Astrocyte of the cerebellum (primary cell): Measurements from ENCODE around the gene RNGTT.

Experiments used
- DNase-seq: peaks from one replicate; pipeline ENCODE4 v3.0.0-alpha.2; 2011; ENCODE audit warnings: low read depth
- H3K4me3 ChIP-seq: 2 replicates; pipeline ENCODE4 v1.5.1; 2011; ENCODE audit warnings: mild to moderate bottlenecking, low read depth, low read length, moderate library complexity
- in situ Hi-C: cut with HindIII; loops from 2 replicates; pipeline ENCODE4 v1.10.0; 2017; ENCODE audit warnings: low sequenced_read_pairs
- TF ChIP-seq, protein P1 (sequence below): IDR thresholded peaks from 2 replicates; pipeline ENCODE4 v1.5.1; 2012; ENCODE audit warnings: low read length, low read depth, moderate library complexity, mild to moderate bottlenecking; ENCODE audit errors: missing control alignments

Gene RNGTT

DNA sequence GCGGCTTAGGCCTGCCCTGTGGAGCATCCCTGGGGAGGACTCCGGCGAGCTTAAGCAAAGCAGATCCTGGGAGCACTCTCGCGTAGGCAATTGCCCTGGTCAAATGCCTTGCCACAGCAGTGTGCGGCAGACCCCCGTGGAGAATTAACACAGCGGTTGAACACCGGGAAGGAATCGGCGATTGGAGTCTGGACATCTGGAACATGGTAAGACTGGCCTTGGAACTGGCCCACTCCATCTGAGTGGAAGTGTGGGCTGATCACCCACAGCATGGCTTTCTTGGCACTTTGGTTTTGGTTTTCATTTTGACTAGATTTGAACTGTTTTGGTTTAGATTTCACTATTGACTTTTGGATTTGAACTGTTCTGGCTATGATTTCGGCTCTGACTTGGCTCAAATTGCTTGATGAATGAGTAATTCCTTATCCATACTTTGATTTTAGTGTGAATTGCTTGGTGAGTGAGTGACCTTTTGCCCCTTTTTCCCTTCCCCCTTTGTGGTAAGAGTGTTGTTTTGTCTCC lies 300.7 kb downstream of the RNGTT start:
- TF ChIP-seq, protein P1, sequence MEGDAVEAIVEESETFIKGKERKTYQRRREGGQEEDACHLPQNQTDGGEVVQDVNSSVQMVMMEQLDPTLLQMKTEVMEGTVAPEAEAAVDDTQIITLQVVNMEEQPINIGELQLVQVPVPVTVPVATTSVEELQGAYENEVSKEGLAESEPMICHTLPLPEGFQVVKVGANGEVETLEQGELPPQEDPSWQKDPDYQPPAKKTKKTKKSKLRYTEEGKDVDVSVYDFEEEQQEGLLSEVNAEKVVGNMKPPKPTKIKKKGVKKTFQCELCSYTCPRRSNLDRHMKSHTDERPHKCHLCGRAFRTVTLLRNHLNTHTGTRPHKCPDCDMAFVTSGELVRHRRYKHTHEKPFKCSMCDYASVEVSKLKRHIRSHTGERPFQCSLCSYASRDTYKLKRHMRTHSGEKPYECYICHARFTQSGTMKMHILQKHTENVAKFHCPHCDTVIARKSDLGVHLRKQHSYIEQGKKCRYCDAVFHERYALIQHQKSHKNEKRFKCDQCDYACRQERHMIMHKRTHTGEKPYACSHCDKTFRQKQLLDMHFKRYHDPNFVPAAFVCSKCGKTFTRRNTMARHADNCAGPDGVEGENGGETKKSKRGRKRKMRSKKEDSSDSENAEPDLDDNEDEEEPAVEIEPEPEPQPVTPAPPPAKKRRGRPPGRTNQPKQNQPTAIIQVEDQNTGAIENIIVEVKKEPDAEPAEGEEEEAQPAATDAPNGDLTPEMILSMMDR = no peak
- in situ Hi-C loops = no loop called here

DNA sequence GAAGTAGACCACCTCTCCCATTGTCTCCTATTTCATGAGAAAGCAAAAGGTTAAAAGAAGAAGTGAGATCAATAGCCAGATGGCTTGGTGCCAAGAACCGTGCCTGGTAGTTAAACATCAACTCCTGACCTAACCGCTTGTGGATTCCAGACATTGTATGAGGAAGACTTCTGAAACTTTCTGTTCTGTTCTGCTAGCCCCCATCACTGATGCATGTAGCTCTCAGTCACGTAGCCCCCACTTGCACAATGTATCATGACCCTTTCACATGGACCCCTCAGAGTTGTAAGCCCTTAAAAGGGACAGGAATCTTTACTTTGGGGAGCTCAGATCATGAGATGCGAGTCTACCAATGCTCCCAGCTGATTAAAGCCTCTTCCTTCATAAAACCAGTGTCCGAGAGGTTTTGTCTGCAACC lies 301.2 kb downstream of the RNGTT start:
- in situ Hi-C loops = no loop called here
- H3K4me3 ChIP-seq = no peak overlapping the region
- no peak for DNase-seq
- TF ChIP-seq, protein P1 = no peak

More for the DNA sequence above, 300.7 kb downstream of the RNGTT start:
- no peak for DNase-seq
- H3K4me3 ChIP-seq = no peak overlapping the region

DNA sequence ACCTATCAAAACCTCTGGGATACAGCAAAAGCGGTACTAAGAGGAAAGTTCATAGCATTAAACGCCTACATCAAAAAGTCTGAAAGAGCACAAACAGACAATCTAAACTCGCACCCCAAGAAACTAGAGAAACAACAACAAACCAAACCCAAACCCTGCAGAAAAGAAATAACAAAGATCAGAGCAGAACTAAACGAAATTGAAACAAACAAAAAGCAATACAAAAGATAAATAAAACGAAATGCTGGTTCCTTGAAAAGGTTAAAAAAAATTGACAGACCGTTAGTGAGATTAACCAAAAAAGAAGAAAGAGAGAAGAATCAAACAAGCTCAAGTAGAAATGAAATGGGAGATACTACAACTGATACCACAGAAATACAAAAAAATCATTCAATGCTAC lies 302.3 kb downstream of the RNGTT start:
- TF ChIP-seq, protein P1 = no peak
- DNase-seq = no peak
- in situ Hi-C loops = no loop called here
- H3K4me3 ChIP-seq = no peak overlapping the region

DNA sequence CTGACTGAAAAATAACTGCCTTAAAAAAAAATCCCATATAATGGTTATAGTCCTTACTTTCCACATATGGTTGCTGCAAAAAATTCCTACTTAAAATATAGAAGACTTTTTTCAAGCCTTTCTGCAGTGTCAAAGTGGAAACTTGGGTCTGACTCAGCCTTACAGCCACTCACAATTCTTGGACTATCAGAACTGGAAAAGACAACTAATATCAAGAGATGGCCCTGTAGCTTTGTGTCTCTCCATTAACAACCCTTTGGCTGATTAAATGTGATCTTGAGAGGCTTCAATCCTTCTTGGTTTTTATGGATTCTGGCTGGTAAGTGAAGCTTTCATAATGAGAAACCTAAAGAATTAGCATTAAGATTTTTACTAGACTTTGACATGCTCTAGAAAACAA lies 307.8 kb downstream of the RNGTT start:
- H3K4me3 ChIP-seq = no peak overlapping the region
- TF ChIP-seq, protein P1 = no peak
- in situ Hi-C loops = no loop called here
- no peak for DNase-seq

DNA sequence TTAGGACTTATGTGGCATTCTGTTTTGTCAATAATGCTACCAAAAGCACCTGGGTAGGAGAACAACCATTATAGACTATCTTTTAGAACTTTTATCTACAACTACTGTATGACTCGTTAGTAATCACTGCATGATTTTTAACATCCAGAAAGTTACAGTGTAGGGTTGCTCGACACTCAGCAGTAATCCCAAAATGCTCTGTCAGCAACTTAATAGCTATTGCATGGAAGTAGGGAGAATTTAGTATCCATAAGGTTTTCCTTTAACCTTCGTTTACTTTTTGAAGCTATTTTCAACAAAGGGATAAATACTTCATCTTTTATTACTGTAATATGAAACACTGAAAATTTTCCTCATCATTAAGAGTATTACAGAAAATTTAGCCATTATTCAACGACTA lies 309.5 kb downstream of the RNGTT start:
- H3K4me3 ChIP-seq = no peak overlapping the region
- in situ Hi-C loops = no loop called here
- DNase-seq = no peak
- TF ChIP-seq, protein P1 = no peak

DNA sequence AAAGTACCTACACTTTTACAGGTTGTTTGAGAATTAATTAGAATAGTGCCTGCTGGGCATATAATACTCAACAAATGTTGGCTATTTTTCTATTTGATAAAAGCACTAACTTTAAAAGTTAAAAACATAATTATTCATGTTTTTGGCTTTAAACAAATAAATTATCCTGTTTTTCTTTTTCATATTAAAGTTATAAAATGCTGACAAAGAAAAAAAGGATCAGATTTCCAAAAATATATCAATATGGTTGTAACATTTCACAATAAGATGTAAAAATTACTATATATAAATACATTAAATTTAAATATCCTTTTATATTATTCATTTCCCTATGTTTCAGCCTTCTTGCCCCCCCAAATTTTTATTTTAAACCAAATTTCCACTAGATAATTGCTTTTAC lies 312.0 kb downstream of the RNGTT start:
- no peak for DNase-seq
- no peak overlapping the region for H3K4me3 ChIP-seq
- in situ Hi-C loops = no loop called here
- TF ChIP-seq, protein P1 = no peak

DNA sequence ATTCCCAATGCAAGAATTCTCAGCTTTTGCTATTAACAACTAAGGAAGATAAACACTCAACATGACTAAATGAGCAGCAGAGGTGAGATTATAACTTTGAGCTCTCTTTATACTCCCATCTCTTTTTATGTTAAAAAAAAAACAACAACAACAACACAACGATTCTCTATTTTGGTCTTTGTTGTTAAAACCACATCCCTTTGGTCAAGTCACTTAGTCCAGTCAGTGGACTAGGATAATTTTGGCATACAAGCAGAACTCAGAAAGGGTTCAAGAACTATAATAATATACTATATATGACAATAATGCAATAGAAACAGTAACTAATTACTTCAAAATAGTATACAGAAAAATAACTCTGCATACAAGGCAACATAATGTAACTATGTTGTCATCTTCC lies 312.4 kb downstream of the RNGTT start:
- H3K4me3 ChIP-seq = no peak overlapping the region
- DNase-seq = no peak
- TF ChIP-seq, protein P1 = no peak
- in situ Hi-C loops = no loop called here
